ENCODE results near the gene PPP1R13L.
A peak's percentile ranks its signal among the peaks of the same experiment; 100 is the strongest.
"Not testable (repeated sequence)": the region's sequence is repeated elsewhere in the genome, so short reads cannot be mapped to it uniquely, and the experiment has no call there.

PPP1R13L gene, protein sequence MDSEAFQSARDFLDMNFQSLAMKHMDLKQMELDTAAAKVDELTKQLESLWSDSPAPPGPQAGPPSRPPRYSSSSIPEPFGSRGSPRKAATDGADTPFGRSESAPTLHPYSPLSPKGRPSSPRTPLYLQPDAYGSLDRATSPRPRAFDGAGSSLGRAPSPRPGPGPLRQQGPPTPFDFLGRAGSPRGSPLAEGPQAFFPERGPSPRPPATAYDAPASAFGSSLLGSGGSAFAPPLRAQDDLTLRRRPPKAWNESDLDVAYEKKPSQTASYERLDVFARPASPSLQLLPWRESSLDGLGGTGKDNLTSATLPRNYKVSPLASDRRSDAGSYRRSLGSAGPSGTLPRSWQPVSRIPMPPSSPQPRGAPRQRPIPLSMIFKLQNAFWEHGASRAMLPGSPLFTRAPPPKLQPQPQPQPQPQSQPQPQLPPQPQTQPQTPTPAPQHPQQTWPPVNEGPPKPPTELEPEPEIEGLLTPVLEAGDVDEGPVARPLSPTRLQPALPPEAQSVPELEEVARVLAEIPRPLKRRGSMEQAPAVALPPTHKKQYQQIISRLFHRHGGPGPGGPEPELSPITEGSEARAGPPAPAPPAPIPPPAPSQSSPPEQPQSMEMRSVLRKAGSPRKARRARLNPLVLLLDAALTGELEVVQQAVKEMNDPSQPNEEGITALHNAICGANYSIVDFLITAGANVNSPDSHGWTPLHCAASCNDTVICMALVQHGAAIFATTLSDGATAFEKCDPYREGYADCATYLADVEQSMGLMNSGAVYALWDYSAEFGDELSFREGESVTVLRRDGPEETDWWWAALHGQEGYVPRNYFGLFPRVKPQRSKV

GRCh38 chr19:45404557-45405434 lies at the start of gene PPP1R13L:
PPP1R13L (minus strand) TSS chr19:45405069; CDS start chr19:45398318, 6,751 bp downstream.
- DNase-seq: peak; percentile 61

GRCh38 chr19:45451850-45452387 lies 47.0 kb upstream of the PPP1R13L start:
- no peak for DNase-seq

GRCh38 chr19:45451131-45451849 lies 46.4 kb upstream of the PPP1R13L start:
- no peak for DNase-seq

DNA sequence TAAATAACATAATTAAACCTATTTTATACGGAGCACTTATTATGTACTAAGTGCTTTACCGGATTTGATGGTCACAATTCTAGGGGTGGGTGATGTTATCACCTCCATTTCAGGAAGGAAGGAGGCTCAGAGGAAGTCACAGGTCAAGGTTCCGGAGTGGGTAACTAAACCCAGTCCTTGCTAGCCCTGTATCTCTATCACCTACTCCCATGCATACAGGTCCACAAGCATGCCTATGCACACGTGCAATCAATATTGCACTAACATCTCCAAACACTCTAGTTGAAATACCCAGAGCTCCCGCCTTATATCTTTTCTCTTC lies 45.1 kb upstream of the PPP1R13L start:
- peak; percentile 22 for DNase-seq

- DNase-seq: no peak
These were observed 44.0 kb upstream of the PPP1R13L start for GRCh38 chr19:45448887-45449299.

DNA sequence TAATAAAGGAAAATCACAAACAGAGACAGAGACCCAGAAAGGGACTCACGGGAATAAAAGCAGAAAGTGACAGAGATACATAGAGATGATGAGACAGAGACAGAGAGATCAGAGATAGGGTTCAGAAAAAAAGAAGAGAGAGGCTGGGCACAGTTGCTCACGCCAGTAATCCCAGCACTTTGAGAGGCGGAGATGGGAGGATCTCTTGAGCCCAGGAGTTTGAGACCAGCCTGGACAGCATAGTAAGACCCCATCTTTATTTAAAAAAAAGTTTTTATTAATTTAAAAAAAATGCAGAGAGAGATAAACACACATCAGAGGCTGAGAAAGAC lies 43.5 kb upstream of the PPP1R13L start:
- no peak for DNase-seq

- no peak for DNase-seq
These were observed 42.1 kb upstream of the PPP1R13L start for GRCh38 chr19:45446944-45447343.

DNA sequence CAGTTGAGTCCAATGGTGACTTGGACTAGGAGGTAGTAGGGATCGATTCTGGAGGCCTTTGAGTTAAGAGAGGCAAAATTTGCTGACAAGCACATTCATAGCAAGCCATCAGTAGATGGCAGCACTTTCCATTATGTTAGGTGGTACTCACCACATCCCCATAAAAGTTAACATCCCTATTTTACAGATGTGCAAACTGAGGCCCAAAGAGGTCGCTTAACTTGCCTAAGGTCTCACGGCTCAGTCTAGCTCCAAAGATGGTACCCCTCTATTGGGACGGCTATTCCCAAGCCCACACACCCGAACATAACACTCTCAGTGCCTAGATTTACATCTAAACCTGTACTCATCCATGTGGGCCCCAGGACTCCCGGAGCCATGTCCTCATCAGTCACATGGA lies 41.4 kb upstream of the PPP1R13L start:
- DNase-seq: no peak

GRCh38 chr19:45445139-45445538 lies 40.3 kb upstream of the PPP1R13L start:
- DNase-seq: no peak

- no peak for DNase-seq
These were observed 39.6 kb upstream of the PPP1R13L start for GRCh38 chr19:45444318-45445041.

DNA sequence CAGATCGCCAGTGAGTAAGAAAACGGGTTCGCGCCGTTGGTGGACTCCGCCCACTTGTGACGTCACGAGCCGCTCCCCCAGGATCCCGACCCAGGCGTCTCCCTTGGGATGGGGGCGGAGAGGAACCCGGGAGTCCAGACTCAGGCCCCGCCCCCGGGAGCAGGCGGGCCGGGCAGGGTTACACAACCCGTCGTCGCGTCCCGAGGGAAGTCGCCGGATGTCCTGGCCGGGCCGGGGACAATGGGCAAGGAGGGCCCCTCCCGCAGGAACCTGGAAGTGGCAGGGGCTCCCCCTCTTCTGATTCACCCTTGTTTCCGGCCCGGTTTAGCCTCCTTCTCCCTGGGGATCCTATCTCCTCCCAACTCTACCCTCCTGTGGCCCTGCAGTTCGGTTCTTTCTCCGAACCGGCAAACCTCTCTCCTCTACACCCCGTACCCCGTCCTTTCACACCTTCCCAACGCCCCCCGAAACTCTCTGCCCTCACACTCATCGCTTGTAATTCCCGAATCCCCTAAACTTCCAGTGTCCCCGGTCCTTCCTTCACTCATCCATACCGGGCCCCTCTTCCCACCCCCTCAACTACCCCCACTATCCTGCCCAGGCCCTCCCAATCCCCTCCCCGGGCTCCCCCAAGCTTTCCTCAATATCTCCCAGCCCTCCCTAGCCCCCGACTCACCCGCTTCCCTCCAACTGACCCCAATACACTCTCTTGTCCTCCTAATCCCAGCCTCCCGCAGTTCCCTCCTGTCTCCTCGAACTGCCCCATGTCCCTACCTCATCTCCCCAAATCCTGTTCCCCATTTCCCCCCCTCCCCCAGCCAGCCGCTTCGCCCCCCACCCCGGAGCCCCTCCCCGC lies 38.8 kb upstream of the PPP1R13L start:
- DNase-seq: no peak

- no peak for DNase-seq
These were observed 38.1 kb upstream of the PPP1R13L start for GRCh38 chr19:45442778-45443461.

DNA sequence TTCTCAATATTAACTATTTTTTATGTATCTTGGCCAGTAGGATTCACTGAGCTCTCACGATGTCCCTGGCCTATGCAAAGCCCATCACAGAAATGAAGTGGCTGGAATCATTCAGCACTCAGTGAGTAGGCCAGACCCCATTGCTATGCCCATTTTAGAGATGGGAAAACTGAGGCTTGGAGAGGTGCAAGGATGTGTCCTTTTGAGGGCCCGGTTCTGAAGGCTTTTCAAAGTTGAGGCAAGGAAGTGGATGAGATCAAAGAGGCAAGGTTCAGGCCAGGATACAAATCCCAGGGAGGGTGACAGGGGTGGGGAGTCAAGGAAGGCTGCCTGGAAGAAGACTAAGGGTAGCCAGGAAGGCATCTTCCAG lies 37.5 kb upstream of the PPP1R13L start:
- DNase-seq: no peak

- DNase-seq: no peak
These were observed 36.2 kb upstream of the PPP1R13L start for GRCh38 chr19:45440873-45441654.

DNA sequence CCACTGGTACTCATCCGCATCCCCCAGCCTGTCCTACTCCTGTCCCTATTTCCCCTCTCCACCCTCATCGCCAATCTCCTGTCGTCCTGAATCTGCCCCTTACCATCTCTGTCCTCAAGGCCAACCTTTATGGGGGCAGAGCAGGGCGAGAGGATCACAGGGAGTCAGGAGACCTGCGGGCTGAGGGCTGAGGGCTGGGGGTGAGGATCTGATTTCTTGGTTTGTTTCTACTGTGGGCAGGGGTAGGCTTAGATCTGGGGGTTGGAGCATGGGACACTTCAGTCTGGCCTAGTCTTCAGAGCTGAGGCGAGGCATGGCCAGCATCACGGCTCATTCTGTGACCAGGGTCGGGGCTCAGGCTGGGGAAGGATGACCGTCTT lies 35.4 kb upstream of the PPP1R13L start:
- DNase-seq: no peak

DNA sequence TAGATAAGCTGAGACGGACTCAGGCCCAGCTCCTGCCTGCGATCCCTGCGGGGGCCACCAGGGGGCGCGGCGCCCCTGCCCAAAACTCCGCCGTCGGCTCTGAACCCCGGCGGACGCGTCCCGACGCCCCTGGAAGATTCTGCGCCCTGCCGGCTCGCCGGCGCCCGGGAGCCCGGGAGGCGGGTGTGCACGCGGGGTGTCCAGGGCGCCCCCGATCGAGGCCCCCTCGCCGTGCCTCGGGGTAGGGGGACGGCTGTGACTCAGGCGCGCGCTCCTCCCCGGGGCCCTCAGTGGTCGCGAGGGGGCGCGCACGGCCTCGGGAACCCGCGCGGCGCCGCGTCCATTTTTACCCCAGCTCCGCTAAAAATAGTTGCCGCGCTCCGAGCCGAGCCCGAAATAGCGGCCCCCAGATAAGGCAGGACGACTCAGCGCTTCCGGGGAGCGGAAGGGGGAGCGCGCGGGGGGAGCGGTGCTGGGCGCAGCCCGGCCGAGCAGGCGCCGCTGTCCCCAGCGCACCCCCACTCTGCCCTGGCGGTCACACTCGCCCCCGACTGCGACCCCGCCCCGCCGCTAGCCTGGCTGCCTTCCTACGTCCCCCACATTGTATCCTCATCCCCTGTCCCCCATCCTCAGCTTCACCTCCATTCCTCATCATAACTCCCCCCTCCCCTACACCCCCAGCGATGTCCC lies 34.8 kb upstream of the PPP1R13L start:
- DNase-seq: peak; percentile 21

DNA sequence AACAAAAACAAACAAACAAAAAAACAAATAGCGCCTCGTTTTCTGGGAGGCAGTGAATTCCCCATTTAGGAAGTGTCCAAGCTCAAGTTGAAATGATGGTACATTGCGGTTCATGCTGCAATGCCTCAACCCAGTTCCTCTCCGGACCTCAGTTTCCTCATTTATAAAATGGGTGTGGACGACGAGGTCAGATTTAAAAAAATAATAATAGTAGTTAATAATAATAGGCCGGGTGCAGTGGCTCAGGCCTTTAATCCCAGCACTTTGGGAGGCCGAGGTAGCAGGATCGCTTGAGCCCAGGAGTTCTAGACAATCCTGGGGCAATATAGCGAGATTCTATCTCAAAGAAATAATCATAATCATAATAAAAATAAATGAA lies 34.3 kb upstream of the PPP1R13L start:
- no peak for DNase-seq

DNA sequence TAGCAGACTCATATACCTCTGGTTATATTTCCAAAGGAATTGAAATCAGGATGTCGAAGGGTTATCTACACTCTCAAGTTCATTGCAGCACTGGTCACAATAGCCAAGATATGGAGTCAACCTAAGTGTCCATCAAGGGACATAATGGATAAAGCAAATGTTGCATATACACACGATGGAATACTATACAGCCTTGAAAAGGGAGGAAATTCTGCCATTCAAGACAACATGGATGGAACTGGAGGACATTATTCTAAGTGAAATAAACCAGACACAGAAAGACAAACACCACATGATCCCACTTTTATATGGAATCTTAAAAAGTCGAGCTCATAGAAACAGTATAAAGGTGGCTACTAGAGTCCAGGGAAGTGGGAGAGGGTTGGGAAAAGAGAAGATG lies 32.5 kb upstream of the PPP1R13L start:
- DNase-seq: no peak

DNA sequence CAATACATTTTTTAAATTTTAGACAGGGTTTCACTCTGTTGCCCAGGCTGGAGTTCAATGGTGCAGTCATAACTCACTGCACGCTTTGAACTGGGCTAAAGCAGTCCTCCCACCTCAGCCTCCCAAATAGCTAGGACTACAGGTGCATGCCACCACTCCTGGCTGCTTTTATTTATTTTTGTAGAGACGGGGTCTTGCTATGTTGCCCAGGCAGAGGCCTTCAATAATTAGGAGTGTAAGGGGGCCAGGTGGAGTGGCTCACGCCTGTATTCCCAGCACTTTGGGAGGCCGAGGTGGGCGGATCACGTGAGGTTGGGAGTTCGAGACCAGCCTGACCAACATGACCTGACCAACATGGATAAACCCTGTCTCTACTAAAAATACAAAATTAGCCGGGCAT lies 27.7 kb upstream of the PPP1R13L start:
- DNase-seq: not testable (repeated sequence)

Measured in NCI-H2029 treated with DMSO at 0.1 percent for 48 hours (cell line).